ENCODE data around the gene PARD3B.

PARD3B gene

DNA sequence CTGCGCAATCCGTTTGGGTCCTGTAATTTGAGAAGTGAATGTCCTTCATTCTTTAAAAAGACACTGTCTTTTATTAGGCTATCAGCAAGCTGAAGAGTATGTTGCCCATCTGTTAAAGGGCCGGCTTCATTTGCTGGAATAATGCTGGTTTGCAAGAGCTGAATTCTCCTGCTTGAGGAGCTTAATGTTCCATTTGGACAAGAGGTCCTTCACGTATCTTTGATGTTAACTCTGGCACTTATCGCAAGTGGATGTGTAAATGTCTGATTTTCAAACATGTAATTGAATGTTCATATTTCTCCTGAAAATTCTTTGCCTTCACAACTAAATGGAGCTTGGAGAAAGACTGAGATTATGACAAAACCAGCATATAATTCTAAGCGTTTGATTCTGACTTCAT, 856.2 kb downstream of the PARD3B start:
- H3K9me3 ChIP-seq (ENCODE audit: insufficient read depth, low read length), result no peaks in the 10 kb centered on the region
- H3K4me2 ChIP-seq (ENCODE audit: low read depth, low read length, poor library complexity, severe bottlenecking), result no peak overlapping the region
- no peak overlapping the region for H3K4me3 ChIP-seq (ENCODE audit: insufficient read depth, low read length, poor library complexity, severe bottlenecking)
- H3K36me3 ChIP-seq (ENCODE audit: low read length), result no peaks in the 10 kb centered on the region
- TF ChIP-seq, protein P1, sequence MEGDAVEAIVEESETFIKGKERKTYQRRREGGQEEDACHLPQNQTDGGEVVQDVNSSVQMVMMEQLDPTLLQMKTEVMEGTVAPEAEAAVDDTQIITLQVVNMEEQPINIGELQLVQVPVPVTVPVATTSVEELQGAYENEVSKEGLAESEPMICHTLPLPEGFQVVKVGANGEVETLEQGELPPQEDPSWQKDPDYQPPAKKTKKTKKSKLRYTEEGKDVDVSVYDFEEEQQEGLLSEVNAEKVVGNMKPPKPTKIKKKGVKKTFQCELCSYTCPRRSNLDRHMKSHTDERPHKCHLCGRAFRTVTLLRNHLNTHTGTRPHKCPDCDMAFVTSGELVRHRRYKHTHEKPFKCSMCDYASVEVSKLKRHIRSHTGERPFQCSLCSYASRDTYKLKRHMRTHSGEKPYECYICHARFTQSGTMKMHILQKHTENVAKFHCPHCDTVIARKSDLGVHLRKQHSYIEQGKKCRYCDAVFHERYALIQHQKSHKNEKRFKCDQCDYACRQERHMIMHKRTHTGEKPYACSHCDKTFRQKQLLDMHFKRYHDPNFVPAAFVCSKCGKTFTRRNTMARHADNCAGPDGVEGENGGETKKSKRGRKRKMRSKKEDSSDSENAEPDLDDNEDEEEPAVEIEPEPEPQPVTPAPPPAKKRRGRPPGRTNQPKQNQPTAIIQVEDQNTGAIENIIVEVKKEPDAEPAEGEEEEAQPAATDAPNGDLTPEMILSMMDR (IDR thresholded peaks at IDR 0.05; ENCODE audit: insufficient read depth, low read length, poor library complexity, severe bottlenecking), result no peak
- TF ChIP-seq EZH2phosphoT487 (conservative IDR thresholded peaks at IDR 0.05; ENCODE audit: low read length), result no peak
- no peak overlapping the region for H2AFZ ChIP-seq (ENCODE audit: low read depth, low read length, severe bottlenecking)
- no peaks in the 10 kb centered on the region for H3F3A ChIP-seq (ENCODE audit: insufficient read depth)
- H3K27ac ChIP-seq (ENCODE audit: low read depth, low read length), result no peak overlapping the region
- H3K9me2 ChIP-seq (replicated peaks; ENCODE audit: insufficient read depth, low read length), result no peaks in the 10 kb centered on the region
- no peaks in the 10 kb centered on the region for H4K20me1 ChIP-seq (ENCODE audit: low read depth, low read length)
- no peaks in the 10 kb centered on the region for H3K79me2 ChIP-seq (ENCODE audit: insufficient read depth, low read length)
- no peaks in the 10 kb centered on the region for H3K27me3 ChIP-seq (ENCODE audit: low read length)
- no peak overlapping the region for H3K9ac ChIP-seq (ENCODE audit: low read length)

DNA sequence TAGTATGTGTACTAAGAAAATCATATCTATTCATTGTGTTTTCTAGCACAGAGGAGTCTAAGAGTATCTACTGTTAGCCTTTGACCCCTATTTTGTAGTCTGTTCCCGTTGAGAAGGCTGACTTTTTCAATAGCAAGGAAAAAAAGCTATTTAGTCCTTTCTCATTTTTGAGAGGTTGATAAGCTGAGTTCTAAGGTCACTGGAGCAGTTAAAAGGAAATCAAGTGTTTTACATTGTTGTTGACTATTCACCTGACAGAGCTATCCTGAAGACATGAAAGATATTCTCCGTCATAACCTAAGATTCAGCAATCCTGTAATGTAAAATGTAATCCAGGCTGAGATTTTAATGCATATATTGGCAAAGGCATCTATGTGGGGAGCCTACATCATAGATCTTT, 856.7 kb downstream of the PARD3B start:
- no peak overlapping the region for H2AFZ ChIP-seq (ENCODE audit: low read depth, low read length, severe bottlenecking)
- no peaks in the 10 kb centered on the region for H3K79me2 ChIP-seq (ENCODE audit: insufficient read depth, low read length)
- H3K27me3 ChIP-seq (ENCODE audit: low read length), result no peaks in the 10 kb centered on the region
- no peaks in the 10 kb centered on the region for H3K9me3 ChIP-seq (ENCODE audit: insufficient read depth, low read length)
- H3K4me2 ChIP-seq (ENCODE audit: low read depth, low read length, poor library complexity, severe bottlenecking), result no peak overlapping the region
- H3K9ac ChIP-seq (ENCODE audit: low read length), result no peak overlapping the region
- TF ChIP-seq, protein P1 (IDR thresholded peaks at IDR 0.05; ENCODE audit: insufficient read depth, low read length, poor library complexity, severe bottlenecking), result no peak
- TF ChIP-seq EZH2phosphoT487 (conservative IDR thresholded peaks at IDR 0.05; ENCODE audit: low read length), result no peak
- no peak overlapping the region for H3K27ac ChIP-seq (ENCODE audit: low read depth, low read length)
- no peaks in the 10 kb centered on the region for H3K36me3 ChIP-seq (ENCODE audit: low read length)
- H3F3A ChIP-seq (ENCODE audit: insufficient read depth), result no peaks in the 10 kb centered on the region
- H4K20me1 ChIP-seq (ENCODE audit: low read depth, low read length), result no peaks in the 10 kb centered on the region
- no peaks in the 10 kb centered on the region for H3K9me2 ChIP-seq (replicated peaks; ENCODE audit: insufficient read depth, low read length)
- no peak overlapping the region for H3K4me3 ChIP-seq (ENCODE audit: insufficient read depth, low read length, poor library complexity, severe bottlenecking)

DNA sequence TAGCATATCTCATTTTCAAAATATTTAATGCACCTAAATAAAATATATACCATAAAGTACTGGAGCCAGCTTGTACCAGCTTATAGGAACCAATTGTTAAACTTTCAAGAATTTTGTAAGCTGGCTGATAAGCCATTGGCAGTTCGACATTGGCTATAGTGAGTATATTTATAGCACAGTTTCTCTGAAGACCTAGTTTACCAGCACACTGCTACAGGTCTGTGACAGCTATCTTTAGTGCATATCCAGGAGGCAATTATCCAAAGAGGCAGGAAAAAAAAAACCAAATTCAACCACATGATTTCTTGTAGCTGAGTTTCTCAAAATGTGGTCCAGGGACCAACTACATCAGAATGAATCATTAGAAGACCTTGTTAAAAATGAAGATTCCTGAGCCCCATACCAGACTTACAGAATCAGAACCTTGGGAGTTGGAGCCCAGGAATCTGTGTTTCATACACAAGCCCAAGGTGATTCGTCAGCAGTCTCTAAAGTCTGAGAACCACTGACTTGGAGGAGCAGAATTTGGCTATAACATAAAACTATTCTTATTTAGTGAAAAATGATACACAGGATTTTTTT, 858.1 kb downstream of the PARD3B start:
- Histone ChIP-seq H2AFZ (ENCODE audit: low read depth, low read length, severe bottlenecking) (no peak overlapping the region), H3K27ac (ENCODE audit: low read depth, low read length) (no peak overlapping the region), H3K4me3 (ENCODE audit: insufficient read depth, low read length, poor library complexity, severe bottlenecking) (no peak overlapping the region), H3K9me2 (replicated peaks; ENCODE audit: insufficient read depth, low read length) (no peaks in the 10 kb centered on the region), H3K9me3 (ENCODE audit: insufficient read depth, low read length) (no peaks in the 10 kb centered on the region), H3K27me3 (ENCODE audit: low read length) (no peaks in the 10 kb centered on the region), H3K79me2 (ENCODE audit: insufficient read depth, low read length) (no peaks in the 10 kb centered on the region), H3K36me3 (ENCODE audit: low read length) (no peaks in the 10 kb centered on the region), H4K20me1 (ENCODE audit: low read depth, low read length) (no peaks in the 10 kb centered on the region), H3K4me2 (ENCODE audit: low read depth, low read length, poor library complexity, severe bottlenecking) (no peak overlapping the region), H3F3A (ENCODE audit: insufficient read depth) (no peaks in the 10 kb centered on the region), H3K9ac (ENCODE audit: low read length) (no peak overlapping the region)
- TF ChIP-seq EZH2phosphoT487 (conservative IDR thresholded peaks at IDR 0.05; ENCODE audit: low read length), result no peak
- TF ChIP-seq, protein P1 (IDR thresholded peaks at IDR 0.05; ENCODE audit: insufficient read depth, low read length, poor library complexity, severe bottlenecking), result no peak

Data from SU-DHL-6 (cell line).